Superior temporal gyrus (tissue), 1 donor: ENCODE results near the gene TAGLN2.
A peak's percentile ranks its signal among the peaks of the same experiment; 100 is the strongest.

Experiments
- DNase-seq: peaks from one replicate; pipeline ENCODE4 v3.0.0-alpha.2; 2016; ENCODE audit errors: extremely low spot score

TAGLN2 gene

DNA sequence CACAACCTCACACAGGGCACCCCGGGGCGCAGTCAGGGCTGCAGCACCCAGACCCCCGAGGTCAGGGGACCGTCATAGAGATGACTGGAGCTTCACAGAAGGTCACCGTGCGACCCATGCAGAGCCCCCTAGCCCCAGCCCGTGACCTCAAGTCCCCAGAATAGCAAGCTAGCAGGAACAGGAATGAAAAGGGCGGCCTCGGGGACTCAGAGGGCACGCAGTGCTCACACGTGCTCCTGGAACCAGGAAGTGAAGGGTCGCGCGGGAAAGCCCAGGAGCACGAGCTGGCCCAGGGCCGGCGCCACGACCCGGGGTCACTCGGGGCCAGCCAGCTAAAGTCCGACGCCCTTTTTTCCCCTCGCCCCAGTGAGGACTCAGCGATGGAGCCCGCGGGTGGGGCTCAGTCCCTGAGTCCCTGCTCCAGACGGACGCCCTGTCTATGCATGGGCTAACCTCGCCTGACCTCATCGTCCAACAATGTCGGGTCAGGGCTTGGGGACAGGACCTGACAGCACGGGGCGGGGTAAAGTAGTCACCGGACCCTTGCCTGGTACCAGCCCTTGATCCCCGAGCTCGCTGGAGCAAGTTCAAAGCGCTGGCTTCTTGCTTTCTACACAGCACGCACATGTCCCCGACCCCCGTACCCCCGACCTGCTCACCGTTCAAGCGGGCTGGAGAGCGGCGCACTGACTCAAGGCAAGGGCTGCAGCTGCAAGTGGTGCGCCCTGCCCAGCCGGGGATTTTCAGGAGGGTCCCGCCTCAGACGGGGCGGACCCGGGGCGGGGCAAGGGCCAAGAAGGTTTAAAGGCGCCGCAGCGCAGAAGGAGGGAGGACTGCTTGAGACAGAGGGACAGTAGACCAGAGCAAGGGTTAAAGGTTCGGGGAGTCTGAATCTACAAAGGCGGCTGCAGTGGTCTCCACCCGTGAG is at the start of gene TAGLN2:
Gene TAGLN2 (minus strand): TSS at position 717 of the 928 bp plus-strand sequence. CDS start 4,998 bp downstream, outside the sequence.
- DNase-seq: peak; percentile 39

DNA sequence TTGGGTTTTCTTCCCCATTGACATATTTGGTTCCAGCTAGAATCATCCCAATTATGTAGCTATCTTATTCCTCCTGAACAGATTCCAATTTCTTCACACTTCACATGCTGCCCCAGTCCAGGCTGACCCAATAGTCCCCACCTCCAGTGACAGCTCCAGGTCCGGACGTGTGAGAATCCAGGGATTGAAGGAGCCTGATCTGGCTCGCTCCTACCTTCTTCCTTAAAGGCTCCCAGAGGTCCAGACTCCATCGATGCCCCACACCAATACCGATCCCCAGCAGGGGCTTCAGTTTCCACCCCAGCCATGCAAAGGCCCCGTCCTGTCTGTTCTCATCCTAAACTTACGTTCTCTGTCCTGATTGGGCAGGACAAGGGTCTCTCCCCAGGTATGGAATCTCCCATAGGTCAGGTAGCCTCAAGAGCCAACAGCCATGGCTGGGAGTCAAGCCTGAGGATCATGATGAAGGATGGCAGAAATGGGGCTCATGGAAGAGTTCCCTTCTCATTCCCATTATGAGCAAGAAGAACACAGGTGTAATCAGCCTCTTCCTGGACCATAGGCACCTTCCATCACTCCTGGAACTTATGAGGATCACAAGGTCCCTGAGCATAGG is 49.2 kb upstream of the TAGLN2 start:
- no peak for DNase-seq

DNA sequence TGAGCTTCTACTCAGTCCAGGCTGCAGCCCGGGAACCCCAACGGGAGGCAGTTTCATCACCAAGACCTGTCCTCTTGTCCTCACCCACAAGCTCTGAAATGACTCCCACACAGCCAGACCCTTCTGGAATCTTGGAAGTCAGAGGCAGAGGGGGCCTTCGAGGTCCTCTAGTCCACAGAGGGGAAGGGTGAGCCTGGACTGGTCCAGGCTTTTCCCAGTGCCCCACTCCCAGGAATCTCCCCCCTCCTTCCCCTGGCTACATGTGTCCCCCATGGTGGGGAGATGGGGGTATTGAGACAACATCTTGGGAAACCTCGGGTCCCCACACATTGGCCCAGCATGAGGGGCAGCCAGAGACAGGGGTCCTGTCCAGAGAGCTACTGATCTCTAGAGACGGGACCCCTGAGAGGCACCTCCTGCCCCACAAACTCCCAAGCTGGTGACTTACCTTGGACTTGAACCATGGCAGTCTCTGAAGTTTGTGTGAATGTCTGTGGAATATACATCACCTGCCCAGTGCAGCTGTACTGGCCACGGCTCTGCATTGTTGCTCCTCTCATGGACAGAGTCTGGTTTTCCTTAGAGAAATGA is 48.1 kb upstream of the TAGLN2 start:
- DNase-seq: no peak

DNA sequence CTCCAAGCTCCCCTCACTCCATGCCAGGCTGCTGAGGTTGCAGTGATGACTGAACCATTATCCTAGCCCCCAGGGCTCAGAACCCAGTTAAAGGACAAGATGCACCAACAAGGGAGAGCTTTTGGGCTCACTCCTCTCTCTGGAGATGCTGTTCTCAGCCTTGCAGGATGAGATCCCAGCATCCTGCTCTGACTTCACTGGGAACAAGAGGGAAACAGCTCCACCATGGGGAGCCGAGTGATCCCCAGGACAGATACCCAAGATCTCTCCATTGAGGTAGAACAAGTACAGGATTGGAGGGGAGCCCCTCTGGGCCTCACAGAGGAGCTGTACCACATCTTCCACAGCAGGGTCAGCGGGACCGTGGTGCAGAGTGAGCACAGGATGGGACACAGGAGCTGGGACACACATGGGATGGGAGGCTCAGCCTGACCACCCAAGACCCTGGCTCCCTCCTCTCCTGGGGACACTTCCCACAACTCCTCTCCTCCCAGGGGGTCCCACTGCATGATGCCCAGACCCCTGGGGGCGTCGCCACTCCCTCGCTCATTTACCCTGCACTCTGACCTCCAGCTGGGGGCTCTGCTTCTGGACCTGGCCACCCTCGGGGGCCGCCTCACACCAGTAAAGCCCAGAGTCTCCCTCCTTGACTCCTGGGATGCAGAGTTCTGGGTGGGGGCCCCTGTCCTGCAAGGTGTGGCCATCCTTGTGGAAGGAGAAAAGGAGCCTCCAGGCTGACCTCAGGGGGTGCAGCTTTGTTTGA is 47.3 kb upstream of the TAGLN2 start:
- DNase-seq: no peak

DNA sequence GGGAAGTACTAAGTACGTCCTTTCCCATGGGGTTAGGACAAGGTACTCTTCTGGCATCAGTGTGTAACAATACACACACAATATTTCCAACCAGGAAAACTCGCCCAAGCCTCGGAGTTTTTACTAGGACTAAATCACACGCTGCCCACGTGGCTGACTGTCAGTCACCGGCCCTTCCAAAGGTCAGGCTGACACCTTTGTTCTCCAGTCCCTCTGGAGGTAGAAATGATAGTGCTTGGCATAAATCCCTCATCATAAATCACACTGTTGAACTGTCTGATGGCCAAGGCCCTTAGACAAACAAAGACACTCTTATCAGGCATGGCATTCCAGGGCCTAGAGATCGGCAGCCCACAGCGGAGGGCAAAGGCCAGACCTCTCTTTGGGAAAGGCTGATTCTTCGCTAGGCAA is 45.6 kb upstream of the TAGLN2 start:
- no peak for DNase-seq

DNA sequence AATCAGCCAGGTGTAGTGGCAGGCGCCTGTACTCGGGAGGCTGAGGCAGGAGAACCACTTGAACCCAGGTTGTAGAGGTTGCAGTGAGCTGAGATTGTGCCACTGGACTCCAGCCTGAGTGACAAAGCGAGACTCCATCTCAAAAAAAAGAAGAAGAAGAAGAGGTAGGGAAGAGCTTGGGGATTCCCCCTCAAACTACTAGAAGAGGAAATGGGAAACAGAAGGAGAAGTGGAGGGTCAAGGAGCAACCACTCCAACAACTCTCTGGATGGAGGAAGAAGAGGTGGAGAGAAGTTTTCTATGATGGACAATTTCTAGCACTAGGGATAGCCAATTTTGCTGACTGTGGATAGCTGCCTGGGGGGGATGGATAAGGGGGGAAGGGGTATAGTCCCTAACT is 43.6 kb upstream of the TAGLN2 start:
- DNase-seq: no peak

DNA sequence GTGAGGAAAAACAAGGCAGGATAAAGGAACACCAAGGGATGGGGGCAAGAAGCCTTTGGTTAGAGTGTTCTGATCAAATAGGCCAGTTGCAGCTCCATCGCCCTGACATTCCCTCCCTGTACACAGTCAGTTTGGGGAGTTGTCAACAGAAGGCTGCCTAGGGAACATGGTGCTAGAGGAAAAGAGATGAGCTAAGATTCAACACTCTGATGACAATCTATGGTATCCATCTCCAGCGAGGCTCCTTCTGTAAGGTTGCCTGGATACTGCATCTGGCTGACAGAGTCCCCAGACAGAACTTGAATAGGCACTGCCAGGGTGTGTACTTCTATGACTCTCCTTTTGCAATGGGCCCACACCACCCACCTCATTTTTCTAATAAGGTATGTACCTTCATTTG is 40.0 kb upstream of the TAGLN2 start:
- DNase-seq: no peak

DNA sequence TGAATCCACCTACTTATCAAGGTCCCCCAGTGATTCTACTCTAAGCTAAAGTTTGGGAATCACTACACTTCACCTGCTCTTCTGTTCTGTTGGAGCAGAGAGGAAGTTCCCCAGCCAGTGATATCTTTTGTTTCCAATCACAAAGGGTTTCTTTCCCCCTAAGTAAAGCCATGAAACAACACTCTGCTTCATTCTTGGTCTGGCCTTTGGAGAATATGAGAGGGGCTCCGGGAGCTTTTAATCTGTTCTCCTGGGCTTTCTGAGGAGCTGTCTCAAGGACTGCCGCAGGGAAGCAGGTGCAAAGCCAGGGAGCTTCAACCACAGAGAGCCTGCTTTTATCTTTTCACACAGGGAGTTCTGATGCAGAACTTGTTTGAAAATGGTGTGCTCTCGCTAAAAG is 38.8 kb upstream of the TAGLN2 start:
- DNase-seq: no peak

DNA sequence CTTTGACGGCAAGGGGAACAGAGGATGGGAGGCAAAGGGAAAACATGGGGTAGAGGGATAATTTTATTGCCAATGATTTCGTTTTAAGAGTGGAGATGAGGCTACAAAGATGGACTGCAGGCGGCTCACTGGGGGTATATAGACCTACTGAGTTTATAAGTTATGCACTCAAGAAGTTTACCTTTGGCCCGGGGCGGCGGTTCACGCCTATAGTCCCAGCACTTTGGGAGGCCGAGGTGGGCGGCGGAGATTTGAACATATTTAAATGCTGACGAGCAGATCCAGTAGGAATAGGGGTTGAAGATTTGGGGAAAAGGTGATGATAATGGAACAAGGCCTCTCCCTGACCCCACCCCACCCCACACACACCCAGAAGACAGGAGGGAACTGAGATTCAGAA is 36.9 kb upstream of the TAGLN2 start:
- no peak for DNase-seq

DNA sequence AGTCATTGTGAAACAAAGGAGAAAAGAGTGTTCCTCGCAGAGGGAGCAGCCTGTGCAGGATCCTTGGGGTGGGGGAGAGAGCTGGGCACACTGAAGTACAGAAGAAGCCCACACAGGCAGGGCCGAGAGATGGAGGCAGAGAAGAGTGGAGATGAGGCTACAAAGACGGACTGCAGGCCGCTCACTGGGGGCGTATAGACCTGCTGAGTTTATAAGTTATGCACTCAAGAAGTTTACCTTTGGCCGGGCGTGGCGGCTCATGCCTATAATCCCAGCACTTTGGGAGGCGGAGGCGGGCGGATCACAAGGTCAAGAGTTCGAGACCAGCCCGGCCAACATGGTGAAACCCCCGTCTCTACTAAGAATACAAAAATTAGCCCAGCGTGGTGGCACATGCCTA is 36.3 kb upstream of the TAGLN2 start:
- DNase-seq: no peak

DNA sequence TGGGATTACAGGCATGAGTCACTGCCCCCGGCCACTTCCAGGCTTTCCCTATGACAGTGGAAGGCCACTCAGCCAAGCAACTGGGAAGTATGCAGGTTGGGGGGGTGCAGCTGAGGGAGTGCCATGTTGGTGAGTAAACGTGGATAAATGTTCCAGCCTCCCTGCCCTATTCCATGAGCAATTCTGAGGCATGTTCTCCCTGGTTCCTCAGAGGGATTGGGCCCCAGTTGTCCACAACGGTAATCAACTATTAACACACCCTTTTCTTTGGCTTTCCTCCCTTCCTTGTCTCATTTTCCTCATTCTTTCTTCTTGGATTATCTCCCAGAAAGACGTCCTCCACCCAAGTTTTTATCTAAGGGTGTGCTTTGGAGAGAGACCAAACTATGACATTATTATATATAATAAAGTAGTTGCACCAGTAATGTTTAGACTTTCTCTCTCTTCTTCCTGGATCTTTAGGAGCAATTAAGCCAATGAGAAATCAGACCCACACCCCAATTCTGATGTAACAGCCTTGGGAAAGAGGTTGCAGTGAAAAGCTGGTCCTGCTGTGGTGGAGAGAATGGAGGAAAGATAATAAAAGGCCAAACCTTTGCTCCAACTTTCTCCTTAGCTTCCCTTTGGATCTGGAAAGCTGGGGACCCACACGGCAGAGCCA is 35.5 kb upstream of the TAGLN2 start:
- no peak for DNase-seq

DNA sequence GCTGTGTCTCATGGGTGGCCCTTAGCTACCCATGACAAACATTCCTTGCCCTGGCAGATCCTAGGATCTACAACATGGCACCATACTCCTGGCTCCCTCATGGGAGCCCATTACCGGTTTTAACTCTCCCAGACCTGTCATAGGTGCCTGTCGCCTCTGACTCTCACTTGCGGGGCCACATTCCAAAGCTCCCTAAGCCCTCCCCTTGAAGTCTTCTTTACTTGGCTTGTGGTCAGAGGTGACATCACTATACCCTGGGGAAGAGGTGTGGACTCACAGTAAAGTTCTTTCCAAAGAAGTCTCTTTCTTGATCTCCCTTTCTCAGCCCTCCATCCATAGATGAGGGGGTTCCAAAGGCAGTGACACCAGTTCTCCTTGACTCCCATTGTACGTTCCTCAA is 34.1 kb upstream of the TAGLN2 start:
- no peak for DNase-seq

DNA sequence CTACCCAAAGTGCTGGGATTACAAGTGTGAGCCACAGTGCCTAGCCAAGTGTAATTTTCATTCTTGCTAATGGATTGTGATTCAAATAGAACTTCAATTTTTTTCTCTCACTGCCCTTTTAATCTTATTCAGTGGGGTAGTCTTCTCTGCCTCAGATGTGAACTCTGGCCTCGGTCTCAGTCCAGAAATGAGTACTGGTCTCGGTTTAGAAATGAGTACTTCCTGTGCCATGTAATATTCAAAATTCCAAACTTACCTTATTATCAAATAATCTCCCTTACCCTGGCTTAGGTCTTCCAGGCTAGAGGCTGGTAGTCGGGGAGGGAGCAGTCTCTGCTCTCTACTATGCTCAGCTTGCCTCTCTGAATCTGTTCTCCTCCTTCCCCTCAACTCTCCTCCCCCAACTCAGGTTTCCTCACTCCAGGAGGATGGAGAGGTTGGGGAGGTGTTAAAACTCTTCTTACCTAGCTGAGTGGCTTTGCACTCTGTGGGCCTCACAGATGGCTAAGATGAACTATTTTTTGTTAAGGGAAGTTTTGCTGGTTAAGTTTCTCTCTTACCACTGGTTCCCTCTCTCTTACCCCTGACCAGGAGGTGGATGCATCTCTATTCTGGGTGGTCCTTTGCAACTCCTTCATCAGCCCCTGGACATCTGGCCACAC is 33.5 kb upstream of the TAGLN2 start:
- no peak for DNase-seq

DNA sequence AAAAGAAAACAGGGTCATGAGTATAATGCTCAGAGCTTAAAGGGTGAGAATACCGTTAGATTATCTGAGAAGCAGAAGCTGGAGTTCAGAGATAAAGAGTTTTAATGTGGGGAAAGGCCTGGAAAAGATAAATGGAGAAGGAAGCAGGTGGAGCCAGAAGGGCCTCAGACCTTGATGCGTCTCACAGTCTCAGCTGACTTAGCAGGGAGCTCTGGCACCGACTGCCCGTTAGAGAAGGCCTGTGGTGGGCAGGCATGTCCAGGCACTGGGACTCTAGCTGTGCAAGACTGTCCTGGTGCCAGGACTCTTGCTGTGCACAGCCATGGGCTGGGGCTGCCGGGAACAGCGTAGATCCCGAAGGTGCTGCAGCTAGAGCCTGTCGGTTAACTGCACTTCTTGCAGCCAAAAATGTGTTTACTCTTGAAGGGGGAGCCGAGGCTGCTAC is 32.5 kb upstream of the TAGLN2 start:
- DNase-seq: no peak

DNA sequence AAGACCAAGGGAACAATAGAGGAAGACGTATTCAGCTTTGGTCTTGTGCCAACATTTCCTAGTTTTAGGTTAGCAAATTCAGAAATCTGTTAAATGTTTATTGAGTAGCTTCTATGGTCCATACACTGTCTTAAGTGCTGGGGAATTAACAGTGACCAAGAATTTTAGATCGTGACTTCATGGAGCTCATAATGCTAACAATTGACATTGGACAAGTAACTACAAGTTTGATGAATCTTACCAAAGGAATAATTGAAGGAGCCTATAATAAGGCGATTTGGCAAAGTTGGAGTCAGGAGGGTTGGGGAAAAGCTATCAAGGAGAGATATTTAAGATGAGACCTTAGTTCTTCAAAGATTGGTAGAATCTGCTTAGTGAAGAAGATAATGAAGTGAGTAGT is 30.1 kb upstream of the TAGLN2 start:
- DNase-seq: no peak

DNA sequence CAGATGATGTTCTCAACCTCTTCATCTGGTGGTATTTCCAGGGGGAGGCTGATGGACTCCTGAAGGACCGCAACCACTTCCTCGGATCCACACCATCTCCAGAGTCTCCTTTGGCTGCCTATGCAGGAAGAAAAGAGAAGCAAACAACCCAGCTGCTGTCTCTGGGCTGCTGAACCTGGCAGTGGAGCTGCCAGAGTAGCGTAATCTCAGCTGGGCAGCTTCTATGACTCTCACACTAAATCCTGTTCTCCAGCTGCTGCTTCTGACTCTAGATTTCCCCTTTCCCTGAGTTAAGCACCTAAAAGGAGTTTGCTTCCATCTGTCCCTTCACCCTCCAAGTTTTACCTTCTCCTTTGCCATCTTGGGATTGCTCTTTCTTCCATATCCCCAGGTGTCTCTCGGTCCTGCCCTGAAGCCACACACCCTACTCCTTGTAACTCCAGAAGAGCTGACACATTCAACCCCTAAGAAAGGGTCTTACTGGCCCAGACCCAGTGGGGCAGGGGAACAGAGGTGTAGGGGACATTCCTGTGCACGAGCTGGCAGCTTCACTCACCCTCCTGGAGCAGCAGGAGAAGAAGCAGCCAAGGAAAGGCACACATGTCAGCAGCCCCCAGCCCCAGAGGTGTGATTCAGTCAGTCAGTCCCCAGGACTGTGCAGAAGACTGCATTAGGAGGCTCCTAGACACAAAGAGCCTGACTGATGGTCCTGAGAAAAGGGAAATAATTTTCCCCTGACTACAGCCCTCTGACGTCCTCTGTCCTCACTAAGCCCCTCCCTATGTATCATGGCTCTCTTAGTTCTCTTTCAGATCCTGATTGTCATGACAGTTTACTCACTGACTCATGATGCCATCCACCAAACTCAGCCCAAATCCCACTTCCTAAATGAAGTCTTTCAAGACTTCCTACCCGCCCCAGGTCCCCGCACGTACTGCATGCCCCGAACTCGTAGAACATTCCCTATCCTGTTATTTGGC is 28.5 kb upstream of the TAGLN2 start, which contains the start of gene SLAMF9:
Gene SLAMF9 (minus strand): TSS at position 702 of the 980 bp plus-strand sequence. CDS start 100 bp downstream, at position 602.
- DNase-seq: no peak

DNA sequence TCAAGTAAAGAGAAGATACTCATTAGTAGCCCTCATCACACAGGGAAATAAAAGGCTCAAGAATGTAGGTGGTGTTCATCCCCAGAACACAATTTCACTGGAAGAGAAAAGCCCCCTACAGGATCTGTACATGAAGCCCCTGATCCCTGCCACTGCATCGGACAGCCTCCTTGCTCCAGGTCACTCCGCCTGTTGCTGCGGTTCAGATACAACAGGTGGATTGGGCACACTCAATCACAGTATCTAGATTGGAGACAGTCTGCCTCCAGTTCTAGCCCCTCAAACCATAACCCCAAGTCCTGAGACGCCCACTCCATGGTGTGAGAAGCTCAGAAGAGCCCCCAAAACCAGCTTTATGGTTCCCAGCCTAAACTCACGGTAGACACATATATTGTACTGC is 27.6 kb upstream of the TAGLN2 start:
- no peak for DNase-seq

DNA sequence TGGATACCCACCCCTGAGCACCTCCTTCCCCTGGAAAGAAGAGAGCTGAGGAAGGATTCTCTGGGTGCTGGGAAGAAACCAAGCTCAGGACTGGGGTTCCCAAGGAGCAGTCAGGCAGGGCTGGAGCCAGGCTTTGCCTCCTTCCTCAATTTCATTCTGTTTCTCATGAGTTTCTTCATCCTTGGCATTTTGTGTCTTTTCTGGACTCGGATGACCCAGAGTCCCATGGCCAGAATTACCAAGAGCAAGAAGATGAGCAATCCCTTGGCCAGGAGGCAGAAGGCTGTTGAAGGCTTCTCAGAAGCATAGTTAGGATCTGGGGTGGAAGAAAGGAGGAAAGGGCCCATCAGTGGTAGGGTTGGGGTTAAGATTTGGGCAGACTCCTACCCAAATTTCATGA is 26.2 kb upstream of the TAGLN2 start:
- DNase-seq: no peak

DNA sequence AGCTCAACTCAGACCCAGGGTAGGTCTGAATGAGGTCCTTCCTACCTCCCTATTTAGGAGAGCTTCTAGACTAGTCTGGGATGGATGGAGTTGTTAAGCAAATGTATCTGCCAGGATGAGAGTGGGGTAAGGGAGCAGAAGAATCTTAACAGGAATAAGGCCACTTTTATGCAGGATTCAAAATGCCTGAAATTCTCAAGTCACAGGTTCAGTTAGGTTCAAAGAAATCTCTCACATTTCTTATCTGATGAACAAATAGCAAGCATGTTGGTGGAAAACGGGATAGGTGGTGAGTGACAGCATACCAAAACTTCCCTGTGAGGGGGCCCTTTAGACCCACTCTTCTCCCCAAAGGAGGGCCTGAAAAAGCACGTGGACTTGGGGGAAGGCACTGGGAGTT is 25.7 kb upstream of the TAGLN2 start:
- DNase-seq: no peak

DNA sequence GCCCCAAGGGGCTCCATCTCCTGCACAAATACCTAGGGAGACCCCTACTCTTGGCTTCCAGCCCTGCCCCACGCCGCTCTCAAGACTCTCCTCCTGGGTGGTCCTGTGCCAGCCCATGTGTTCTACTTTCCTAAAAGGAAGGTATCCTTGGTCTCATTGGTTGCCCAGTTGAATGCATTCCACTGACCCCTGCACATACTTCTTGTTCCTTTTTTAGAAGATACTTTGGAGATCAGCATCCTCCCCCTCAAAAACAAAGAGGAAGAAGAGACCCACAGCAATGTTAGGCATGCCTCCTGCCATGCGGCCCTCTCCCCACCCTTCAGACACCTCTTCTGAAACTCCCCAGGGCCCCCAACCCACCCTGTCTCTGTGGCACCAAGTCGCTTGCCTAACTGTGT is 24.7 kb upstream of the TAGLN2 start:
- no peak for DNase-seq
